ENCODE data around the gene MOGAT3. TPM values are rescaled to one million over a fixed set of nuclear protein-coding genes. Genes with fewer than 3 reads are reported as not detected.

The MOGAT3 gene
- total and polyA plus RNA-seq, 9 of the 15 experiments (the other 6 are each of a cell fraction or from before 2014, with no cell fraction given) = 0.07 to 0.17 (median 0.13) TPM; not detected in 6

DNA sequence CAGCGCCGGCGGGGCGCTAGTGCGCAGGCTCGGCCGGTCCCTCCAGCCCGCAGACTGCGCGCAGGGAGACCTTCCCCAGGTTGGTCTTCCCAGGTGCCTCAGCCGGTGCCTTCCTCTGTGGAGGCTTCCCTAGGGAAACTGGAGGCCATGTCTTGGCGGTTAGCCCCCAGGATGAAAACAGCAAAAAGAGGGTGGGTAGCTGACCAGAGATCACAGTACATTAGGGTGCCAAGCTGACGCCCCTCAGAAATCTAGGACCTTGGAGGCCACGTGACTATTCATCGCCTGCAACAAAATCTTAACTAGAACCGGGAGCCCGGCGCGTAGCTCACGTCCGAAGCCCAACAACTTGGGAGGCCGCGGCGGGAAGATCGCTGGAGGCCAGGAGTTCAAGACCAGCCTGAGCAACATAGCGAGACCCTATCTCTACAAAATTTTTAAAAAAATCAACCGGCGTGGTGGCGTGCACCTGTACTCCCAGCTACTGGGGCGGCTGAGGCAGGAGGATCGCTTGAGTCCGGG, 44.4 kb upstream of the MOGAT3 start (continued):
- TF ChIP-seq E2F4 (CRISPR knock-in tag; IDR thresholded peaks at IDR 0.05; ENCODE audit: low read depth) (no peak), MGA (IDR thresholded peaks at IDR 0.05) (peak; percentile 29; the same call in 1 of the 2 replicates)
- TF ChIP-seq, protein P1, sequence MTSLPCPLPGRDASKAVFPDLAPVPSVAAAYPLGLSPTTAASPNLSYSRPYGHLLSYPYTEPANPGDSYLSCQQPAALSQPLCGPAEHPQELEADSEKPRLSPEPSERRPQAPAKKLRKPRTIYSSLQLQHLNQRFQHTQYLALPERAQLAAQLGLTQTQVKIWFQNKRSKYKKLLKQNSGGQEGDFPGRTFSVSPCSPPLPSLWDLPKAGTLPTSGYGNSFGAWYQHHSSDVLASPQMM (CRISPR knock-in tag; IDR thresholded peaks at IDR 0.05) = no peak

All from K562 (cell line).